HCT116 (cell line): ENCODE results near the gene TMEM91. TPM values are rescaled to one million over a fixed set of nuclear protein-coding genes. Genes with fewer than 3 reads are reported as not detected.

Experiments used
- ATAC-seq: fragments of 200-7000 bp; cut with Tn5 transposase; 2 replicates; pipeline ENCODE4 v1.9.1; 2020; ENCODE audit warnings: mild to moderate bottlenecking, moderate library complexity
- BruUV-seq: library from RNA; stranded (reverse); fragments of 400-500 nt; replicated peaks from 2 replicates; lab custom pipeline; 2021; lab: Mats Ljungman, UMichigan
- CTCF ChIA-PET: fragments of 300-600 bp; sonication (Branson Sonifier 250); formaldehyde crosslinking; loops from one replicate; lab custom pipeline; 2021; ENCODE audit warnings: antibody characterized with exemption; lab: Charles Lee
- POLR2A ChIA-PET: fragments of 300-600, 350-600 bp; sonication (Branson Sonifier 250); formaldehyde crosslinking; loops from one replicate; lab custom pipeline; 2021; ENCODE audit warnings: antibody characterized with exemption; lab: Charles Lee
- RAD21 ChIA-PET, 2 experiments: fragments of 300-600 bp; sonication (Branson Sonifier 250); formaldehyde crosslinking; loops; one replicate each; lab custom pipeline; 2023; ENCODE audit warnings: low total read pairs in 2 of 2; ENCODE audit not compliant: uncharacterized antibody in 2 of 2, unreplicated experiment in 2 of 2, low non-redundant PET in 1 of 2; lab: Charles Lee
- DNase-seq: peaks from one replicate; pipeline ENCODE4 v3.0.0-alpha.2; 2010; ENCODE audit warnings: low read depth, low spot score
- H2AFZ ChIP-seq: fragments of 200-600 bp; shearing (Covaris generic), sonication (generic); 2 replicates; pipeline ENCODE4 v1.6.1; 2017; ENCODE audit warnings: low read depth, mixed run types, mixed read lengths, antibody characterized with exemption, low read length; ENCODE audit not compliant: poor library complexity, severe bottlenecking
- H3K27ac ChIP-seq: 2 replicates; pipeline ENCODE4 v1.5.1; 2012; ENCODE audit warnings: low read depth, low read length
- H3K27me3 ChIP-seq: fragments of 200-600 bp; sonication (generic); 2 replicates; pipeline ENCODE4 v1.6.1; 2016; ENCODE audit warnings: mixed run types, low read length, mixed read lengths; ENCODE audit not compliant: insufficient read depth
- H3K36me3 ChIP-seq, 2 experiments: fragments of 200-500 bp in 1 of 2; fragments of 200-600 bp in 1 of 2; sonication (Bioruptor generic) in 1 of 2; sonication (generic) in 1 of 2; 2 replicates each; pipeline versions ENCODE4 v1.5.1 to v1.6.1; 2014 to 2016; ENCODE audit warnings: low read length in 2 of 2, inconsistent platforms in 1 of 2, mixed read lengths in 1 of 2, mixed run types in 1 of 2; ENCODE audit not compliant: insufficient read depth in 2 of 2, control insufficient read depth in 1 of 2
- H3K4me1 ChIP-seq, 2 experiments: fragments of 200-600 bp in 1 of 2; sonication (generic) in 1 of 2; 2 replicates each; pipeline versions ENCODE4 v1.5.1 to v1.6.1; 2012 to 2017; ENCODE audit warnings: low read length in 2 of 2, inconsistent platforms in 1 of 2, mild to moderate bottlenecking in 1 of 2, mixed read lengths in 1 of 2, mixed run types in 1 of 2, moderate library complexity in 1 of 2; ENCODE audit not compliant: insufficient read depth in 2 of 2, control insufficient read depth in 1 of 2
- H3K4me2 ChIP-seq: fragments of 200-600 bp; sonication (generic); 2 replicates; pipeline ENCODE4 v1.6.1; 2017; ENCODE audit warnings: mixed run types, low read length, mixed read lengths
- H3K4me3 ChIP-seq, 2 experiments: fragments of 200-600 bp in 1 of 2; sonication (generic) in 1 of 2; replicated peaks in 1 of 2; 2 replicates each; pipeline ENCODE4 v1.5.1; 2011 to 2016; ENCODE audit warnings: low read length in 2 of 2, control low read depth in 1 of 2, low read depth in 1 of 2, mild to moderate bottlenecking in 1 of 2, mixed read lengths in 1 of 2, mixed run types in 1 of 2
- H3K79me2 ChIP-seq: fragments of 200-600 bp; sonication (generic); 2 replicates; pipeline ENCODE4 v1.6.1; 2017; ENCODE audit warnings: mild to moderate bottlenecking, mixed run types, low read length, moderate library complexity, mixed read lengths; ENCODE audit not compliant: insufficient read depth
- H3K9ac ChIP-seq: fragments of 200-600 bp; sonication (generic); 2 replicates; pipeline ENCODE4 v1.6.1; 2016; ENCODE audit warnings: low read length, mixed read lengths
- H3K9me2 ChIP-seq: fragments of 200-600 bp; sonication (generic), shearing (Covaris generic); 2 replicates; pipeline ENCODE4 v1.6.1; 2017; ENCODE audit warnings: mixed run types, mild to moderate bottlenecking, moderate library complexity; ENCODE audit not compliant: insufficient read depth
- H3K9me3 ChIP-seq, 2 experiments: fragments of 200-500 bp in 1 of 2; fragments of 200-600 bp in 1 of 2; sonication (Bioruptor generic) in 1 of 2; sonication (generic) in 1 of 2; 2 replicates each; pipeline ENCODE4 v1.6.1; 2014 to 2017; ENCODE audit warnings: low read length in 2 of 2, mixed read lengths in 2 of 2, inconsistent platforms in 1 of 2, low read depth in 1 of 2, mild to moderate bottlenecking in 1 of 2, mixed run types in 1 of 2, moderate library complexity in 1 of 2; ENCODE audit not compliant: control insufficient read depth in 1 of 2, insufficient read depth in 1 of 2
- H4K20me1 ChIP-seq: fragments of 200-600 bp; sonication (generic), shearing (Covaris generic); 2 replicates; pipeline ENCODE4 v1.6.1; 2017; ENCODE audit warnings: mixed run types, mild to moderate bottlenecking, moderate library complexity; ENCODE audit not compliant: insufficient read depth
- CBX3 ChIP-seq: IDR thresholded peaks from 2 replicates; pipeline ENCODE4 v1.6.1; 2012; ENCODE audit warnings: low read depth
- CTCF ChIP-seq, 3 experiments: fragments of 200-600 bp in 1 of 3; sonication (generic) in 1 of 3; IDR thresholded peaks in 2 of 3; conservative IDR thresholded peaks in 1 of 3; 2 replicates each; pipeline ENCODE4 v1.5.1; 2012 to 2017; ENCODE audit warnings: low read depth in 2 of 3, low read length in 2 of 3, antibody characterized with exemption in 1 of 3, borderline replicate concordance in 1 of 3, control low read depth in 1 of 3, mild to moderate bottlenecking in 1 of 3, mixed read lengths in 1 of 3, mixed run types in 1 of 3, moderate library complexity in 1 of 3; ENCODE audit not compliant: insufficient read depth in 1 of 3
- RAD21 ChIP-seq: IDR thresholded peaks from 2 replicates; pipeline ENCODE4 v1.6.1; 2012; ENCODE audit warnings: low read depth, mild to moderate bottlenecking
- REST ChIP-seq: IDR thresholded peaks from 2 replicates; pipeline ENCODE4 v1.6.1; 2012; ENCODE audit warnings: low read depth
- SIN3A ChIP-seq: IDR thresholded peaks from 2 replicates; pipeline ENCODE4 v1.6.1; 2012; ENCODE audit warnings: low read depth
- YY1 ChIP-seq: IDR thresholded peaks from 2 replicates; pipeline ENCODE4 v1.6.1; 2011; ENCODE audit warnings: low read length, low read depth, moderate library complexity, mild to moderate bottlenecking; ENCODE audit not compliant: insufficient replicate concordance; ENCODE audit errors: extremely low read depth
- ZNF274 ChIP-seq: fragments of 200-500 bp; sonication (Bioruptor generic); IDR thresholded peaks from 2 replicates; pipeline ENCODE4 v1.6.1; 2014; ENCODE audit warnings: mild to moderate bottlenecking, low read depth, low read length, inconsistent platforms
- intact Hi-C: fragments of 100-400 bp; cut with micrococcal nuclease; formaldehyde crosslinking; loops from 2 replicates; pipeline ENCODE4 v1.10.0; 2022
- total RNA-seq: library from RNA; stranded (reverse); gene quantifications from one replicate; pipeline ENCODE4 v1.2.1, GENCODE V29; 2021; ENCODE audit not compliant: unreplicated experiment

The TMEM91 gene
- total RNA-seq, 1 experiment from 2014 or later: 4.4 TPM

- Histone ChIP-seq H3K27me3 (no peaks in the 10 kb centered on the region), H3K36me3 (peaks cover 0 to 18% of the 10 kb centered on the region in 2 experiments; a peak in 2 of 4 replicates), H3K9me3 (no peaks in the 10 kb centered on the region), H3K27ac (no peak overlapping the region), H3K9me2 (no peaks in the 10 kb centered on the region), H3K79me2 (0 out of 2 replicates have a peak, but pooled peaks cover 2% of the 10 kb centered on the region), H2AFZ (no peak overlapping the region), H3K9ac (no peak overlapping the region), H3K4me1 (peaks cover 0 to 5% of the 10 kb centered on the region in 2 experiments; a peak in 2 of 4 replicates), H4K20me1 (no peaks in the 10 kb centered on the region), H3K4me3 (no peak overlapping the region), H3K4me2 (no peak overlapping the region)
- ATAC-seq: peak; percentile 26; the same call in 1 of the 2 replicates
- no peak for DNase-seq
- CTCF ChIA-PET: interaction anchor here (0.6 to 1.6 kb wide), 4 partner anchors 8 to 227 kb away, joined by 3 to 5 read pairs (median 3); partner anchors contain the start of gene DMAC2
- POLR2A ChIA-PET: no interaction called here
- intact Hi-C loops: no loop called here
- RAD21 ChIA-PET: no interaction called here
- TSS peak; percentile 32 for BruUV-seq
- TF ChIP-seq SIN3A: no peak
- TF ChIP-seq RAD21: peak; percentile 52
- TF ChIP-seq CTCF (IDR thresholded peaks at IDR 0.05 in 2 of 3, conservative IDR thresholded peaks at IDR 0.05 in 1 of 3; ENCODE audit: borderline replicate concordance in 1 of 3, insufficient read depth in 1 of 3, low read depth in 2 of 3, low read length in 2 of 3): peak; percentile 29 to 39 (median 38); a peak in 4 of 6 replicates
Measured at GRCh38 chr19:41431426-41432386, 55.4 kb downstream of the TMEM91 start.

- CTCF ChIA-PET: no interaction called here
- Histone ChIP-seq H3K27me3 (no peaks in the 10 kb centered on the region), H3K9me2 (no peaks in the 10 kb centered on the region), H3K9me3 (no peaks in the 10 kb centered on the region), H2AFZ (no peak overlapping the region), H3K4me3 (no peak overlapping the region), H4K20me1 (no peaks in the 10 kb centered on the region), H3K4me2 (no peak overlapping the region), H3K9ac (no peak overlapping the region), H3K36me3 (peaks cover 0 to 18% of the 10 kb centered on the region in 2 experiments; a peak in 3 of 4 replicates), H3K4me1 (no peaks in the 10 kb centered on the region; a peak in 1 of 4 replicates), H3K79me2 (peaks cover 7% of the 10 kb centered on the region; the same call in 1 of the 2 replicates), H3K27ac (no peak overlapping the region)
- POLR2A ChIA-PET: no interaction called here
- RAD21 ChIA-PET: no interaction called here
- BruUV-seq: no TSS peak
- no peak for TF ChIP-seq CBX3
- TF ChIP-seq ZNF274: no peak
- TF ChIP-seq REST: no peak
- TF ChIP-seq YY1: no peak
- intact Hi-C loops: no loop called here
- no peak for ATAC-seq
- DNase-seq: no peak
Measured at GRCh38 chr19:41433171-41433570, 56.8 kb downstream of the TMEM91 start.
